Stimulated activated CD4-positive, alpha-beta T cell treated with anti-CD3 and anti-CD28 coated beads, Interleukin-2, amount 100 ng/mL, for 24 hours (primary cell): ENCODE data around the gene SLC27A4.

Experiments
- DNase-seq, 2 donors: peaks; one replicate each; pipeline ENCODE4 v3.0.0-alpha.2; 2020

The SLC27A4 gene

GRCh38 chr9:128393145-128393775 is 52.9 kb downstream of the SLC27A4 start:
- DNase-seq: no peak

GRCh38 chr9:128393970-128394369 is 53.6 kb downstream of the SLC27A4 start:
- no peak for DNase-seq

GRCh38 chr9:128394379-128395168 is 54.2 kb downstream of the SLC27A4 start:
- no peak for DNase-seq

- DNase-seq: no peak
These were observed 56.8 kb downstream of the SLC27A4 start for GRCh38 chr9:128396970-128397613.

- DNase-seq: no peak
These were observed 57.5 kb downstream of the SLC27A4 start for GRCh38 chr9:128397831-128398230.

- no peak for DNase-seq
These were observed 59.5 kb downstream of the SLC27A4 start for GRCh38 chr9:128399861-128400260.

- DNase-seq: no peak
These were observed 64.2 kb downstream of the SLC27A4 start for GRCh38 chr9:128404560-128404959.

GRCh38 chr9:128405077-128405779 is 64.9 kb downstream of the SLC27A4 start:
- DNase-seq: no peak

- DNase-seq: no peak
These were observed 65.4 kb downstream of the SLC27A4 start for GRCh38 chr9:128405780-128406171.

- no peak for DNase-seq
These were observed 66.6 kb downstream of the SLC27A4 start for GRCh38 chr9:128406848-128407391.

- DNase-seq: no peak
These were observed 68.7 kb downstream of the SLC27A4 start for GRCh38 chr9:128408963-128409431.

- DNase-seq: no peak
These were observed 69.1 kb downstream of the SLC27A4 start for GRCh38 chr9:128409450-128409849.

GRCh38 chr9:128409978-128410377 is 69.7 kb downstream of the SLC27A4 start:
- DNase-seq: no peak
